ENCODE data around the gene INF2.

DNA sequence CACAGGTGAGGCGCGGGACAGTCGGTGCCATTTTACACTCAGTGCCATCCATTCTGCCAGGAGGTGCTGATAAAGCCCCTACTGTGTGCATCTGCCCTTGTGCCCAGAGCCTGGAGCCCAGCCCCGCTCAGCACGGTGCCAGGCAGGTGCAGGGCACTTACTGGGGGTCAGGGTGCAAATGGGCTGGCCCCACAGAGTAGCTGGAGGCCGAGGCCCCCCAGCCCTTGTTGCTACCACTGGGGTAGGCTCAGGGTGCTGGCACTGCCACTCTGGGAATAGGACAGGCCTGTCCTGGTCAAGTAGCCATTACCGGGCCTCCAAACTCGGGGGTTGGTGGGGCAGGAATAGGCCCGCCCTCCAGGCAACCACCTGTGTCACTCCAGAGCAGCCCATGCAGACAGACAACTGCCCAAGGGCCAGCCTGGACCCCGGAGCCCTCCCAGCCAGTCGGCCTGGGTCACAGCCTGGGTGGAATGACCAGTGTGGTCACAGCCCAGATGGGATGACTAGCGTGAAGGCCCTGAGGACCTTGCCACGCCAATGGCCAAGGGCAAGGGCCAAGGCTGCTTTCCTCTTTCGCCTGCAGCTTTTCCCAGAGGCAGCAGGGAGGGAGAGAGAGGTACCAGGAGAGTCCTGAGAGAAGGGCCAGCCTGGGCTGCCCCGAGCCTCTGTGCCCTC lies 3.0 kb downstream of the INF2 start:
- TF ChIP-seq, protein P1, sequence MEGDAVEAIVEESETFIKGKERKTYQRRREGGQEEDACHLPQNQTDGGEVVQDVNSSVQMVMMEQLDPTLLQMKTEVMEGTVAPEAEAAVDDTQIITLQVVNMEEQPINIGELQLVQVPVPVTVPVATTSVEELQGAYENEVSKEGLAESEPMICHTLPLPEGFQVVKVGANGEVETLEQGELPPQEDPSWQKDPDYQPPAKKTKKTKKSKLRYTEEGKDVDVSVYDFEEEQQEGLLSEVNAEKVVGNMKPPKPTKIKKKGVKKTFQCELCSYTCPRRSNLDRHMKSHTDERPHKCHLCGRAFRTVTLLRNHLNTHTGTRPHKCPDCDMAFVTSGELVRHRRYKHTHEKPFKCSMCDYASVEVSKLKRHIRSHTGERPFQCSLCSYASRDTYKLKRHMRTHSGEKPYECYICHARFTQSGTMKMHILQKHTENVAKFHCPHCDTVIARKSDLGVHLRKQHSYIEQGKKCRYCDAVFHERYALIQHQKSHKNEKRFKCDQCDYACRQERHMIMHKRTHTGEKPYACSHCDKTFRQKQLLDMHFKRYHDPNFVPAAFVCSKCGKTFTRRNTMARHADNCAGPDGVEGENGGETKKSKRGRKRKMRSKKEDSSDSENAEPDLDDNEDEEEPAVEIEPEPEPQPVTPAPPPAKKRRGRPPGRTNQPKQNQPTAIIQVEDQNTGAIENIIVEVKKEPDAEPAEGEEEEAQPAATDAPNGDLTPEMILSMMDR (IDR thresholded peaks at IDR 0.05; ENCODE audit: low read depth, low read length, missing input control) = no peak
- TF ChIP-seq SP1 (IDR thresholded peaks at IDR 0.05) (no peak), HNF4G (IDR thresholded peaks at IDR 0.05) (no peak), YY1 (IDR thresholded peaks at IDR 0.05) (no peak), TAF1 (conservative IDR thresholded peaks at IDR 0.05) (no peak), JUND (IDR thresholded peaks at IDR 0.05) (no peak), GABPA (IDR thresholded peaks at IDR 0.05 in 1 of 2, conservative IDR thresholded peaks at IDR 0.05 in 1 of 2) (no peak), RAD21 (IDR thresholded peaks at IDR 0.05) (no peak), FOXA2 (IDR thresholded peaks at IDR 0.05) (no peak)
- TF ChIP-seq, protein P2, sequence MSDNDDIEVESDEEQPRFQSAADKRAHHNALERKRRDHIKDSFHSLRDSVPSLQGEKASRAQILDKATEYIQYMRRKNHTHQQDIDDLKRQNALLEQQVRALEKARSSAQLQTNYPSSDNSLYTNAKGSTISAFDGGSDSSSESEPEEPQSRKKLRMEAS (IDR thresholded peaks at IDR 0.05) = no peak
- TF ChIP-seq, protein P3, sequence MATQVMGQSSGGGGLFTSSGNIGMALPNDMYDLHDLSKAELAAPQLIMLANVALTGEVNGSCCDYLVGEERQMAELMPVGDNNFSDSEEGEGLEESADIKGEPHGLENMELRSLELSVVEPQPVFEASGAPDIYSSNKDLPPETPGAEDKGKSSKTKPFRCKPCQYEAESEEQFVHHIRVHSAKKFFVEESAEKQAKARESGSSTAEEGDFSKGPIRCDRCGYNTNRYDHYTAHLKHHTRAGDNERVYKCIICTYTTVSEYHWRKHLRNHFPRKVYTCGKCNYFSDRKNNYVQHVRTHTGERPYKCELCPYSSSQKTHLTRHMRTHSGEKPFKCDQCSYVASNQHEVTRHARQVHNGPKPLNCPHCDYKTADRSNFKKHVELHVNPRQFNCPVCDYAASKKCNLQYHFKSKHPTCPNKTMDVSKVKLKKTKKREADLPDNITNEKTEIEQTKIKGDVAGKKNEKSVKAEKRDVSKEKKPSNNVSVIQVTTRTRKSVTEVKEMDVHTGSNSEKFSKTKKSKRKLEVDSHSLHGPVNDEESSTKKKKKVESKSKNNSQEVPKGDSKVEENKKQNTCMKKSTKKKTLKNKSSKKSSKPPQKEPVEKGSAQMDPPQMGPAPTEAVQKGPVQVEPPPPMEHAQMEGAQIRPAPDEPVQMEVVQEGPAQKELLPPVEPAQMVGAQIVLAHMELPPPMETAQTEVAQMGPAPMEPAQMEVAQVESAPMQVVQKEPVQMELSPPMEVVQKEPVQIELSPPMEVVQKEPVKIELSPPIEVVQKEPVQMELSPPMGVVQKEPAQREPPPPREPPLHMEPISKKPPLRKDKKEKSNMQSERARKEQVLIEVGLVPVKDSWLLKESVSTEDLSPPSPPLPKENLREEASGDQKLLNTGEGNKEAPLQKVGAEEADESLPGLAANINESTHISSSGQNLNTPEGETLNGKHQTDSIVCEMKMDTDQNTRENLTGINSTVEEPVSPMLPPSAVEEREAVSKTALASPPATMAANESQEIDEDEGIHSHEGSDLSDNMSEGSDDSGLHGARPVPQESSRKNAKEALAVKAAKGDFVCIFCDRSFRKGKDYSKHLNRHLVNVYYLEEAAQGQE (IDR thresholded peaks at IDR 0.05) = no peak
- TF ChIP-seq, protein P4, sequence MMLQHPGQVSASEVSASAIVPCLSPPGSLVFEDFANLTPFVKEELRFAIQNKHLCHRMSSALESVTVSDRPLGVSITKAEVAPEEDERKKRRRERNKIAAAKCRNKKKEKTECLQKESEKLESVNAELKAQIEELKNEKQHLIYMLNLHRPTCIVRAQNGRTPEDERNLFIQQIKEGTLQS (IDR thresholded peaks at IDR 0.05) = no peak
